K562 (cell line): Measurements from ENCODE around the gene FKBP2. TPM values are rescaled to one million over a fixed set of nuclear protein-coding genes. Genes with fewer than 3 reads are reported as not detected.

Experiments used
- ETV5 ChIP-seq: sonication (generic); formaldehyde crosslinking; IDR thresholded peaks from 2 replicates; pipeline ENCODE4 v1.4.0; 2020; ENCODE audit warnings: low read depth, mild to moderate bottlenecking, missing genetic modification reagents
- GABPA ChIP-seq: fragments of 200-800 bp; sonication (Bioruptor generic); conservative IDR thresholded peaks from 2 replicates; pipeline ENCODE4 v1.6.1; 2016; ENCODE audit warnings: low read depth, missing genetic modification characterization, missing compliant biosample characterization
- KAT8 ChIP-seq: fragments of 450-650 bp; IDR thresholded peaks from 2 replicates; pipeline ENCODE4 v1.6.1; 2016; ENCODE audit warnings: low read depth, mild to moderate bottlenecking
- KHSRP ChIP-seq: fragments of 450-650 bp; IDR thresholded peaks from 2 replicates; pipeline ENCODE4 v1.6.1; 2017
- LEF1 ChIP-seq: fragments of 450-650 bp; IDR thresholded peaks from 2 replicates; pipeline ENCODE4 v1.6.1; 2016; ENCODE audit warnings: mild to moderate bottlenecking
- NR1H2 ChIP-seq: sonication (generic); formaldehyde crosslinking; IDR thresholded peaks from 2 replicates; pipeline ENCODE4 v1.4.0; 2020; ENCODE audit warnings: mild to moderate bottlenecking, missing genetic modification reagents
- POLR2A ChIP-seq: fragments of 450-650 bp; conservative IDR thresholded peaks from 2 replicates; pipeline ENCODE4 v1.6.1; 2016
- PRMT5 ChIP-seq: sonication (generic); formaldehyde crosslinking; IDR thresholded peaks from 2 replicates; pipeline ENCODE4 v1.5.0; 2020; ENCODE audit warnings: missing genetic modification reagents
- SP2 ChIP-seq: IDR thresholded peaks from 2 replicates; pipeline ENCODE4 v1.6.1; 2011; ENCODE audit warnings: mild to moderate bottlenecking, low read depth, low read length, moderate library complexity; ENCODE audit not compliant: poor library complexity, severe bottlenecking; ENCODE audit errors: extremely low read depth
- THRAP3 ChIP-seq: fragments of 450-650 bp; IDR thresholded peaks from 2 replicates; pipeline ENCODE4 v1.6.1; 2016; ENCODE audit warnings: mild to moderate bottlenecking, inconsistent platforms, borderline replicate concordance
- ZBTB7A ChIP-seq: IDR thresholded peaks from 2 replicates; pipeline ENCODE4 v1.6.1; 2011; ENCODE audit warnings: low read depth, mild to moderate bottlenecking, low read length, moderate library complexity, borderline replicate concordance; ENCODE audit not compliant: control insufficient read depth
- ZNF282 ChIP-seq: sonication (generic); formaldehyde crosslinking; IDR thresholded peaks from 2 replicates; pipeline ENCODE4 v1.8.1; 2023; ENCODE audit warnings: missing genetic modification reagents
- polyA plus RNA-seq, 8 experiments: library from polyadenylated mRNA; depleted of rRNA in 4 of 8; stranded (reverse) in 5 of 8; unstranded in 3 of 8; fragments of >200 nt; fragmentation: Nextera tagmentation in 2 of 8; fragmentation: Illumina TruSeq in 1 of 8; extraction: Ambion mirVana in 2 of 8; extraction: Trizol in 1 of 8; gene quantifications; 2 replicates each; pipeline versions ENCODE4 v1.2.1 to v1.2.3, GENCODE V29; 2011 to 2014; ENCODE audit warnings: inconsistent platforms in 1 of 8, missing spikeins in 1 of 8
- total RNA-seq, 7 experiments: library from RNA; depleted of rRNA in 6 of 7; stranded (reverse); fragments of >200 nt in 6 of 7; fragmentation: Illumina TruSeq in 2 of 7; extraction: Trizol in 2 of 7; gene quantifications; 2 replicates each; pipeline versions ENCODE4 v1.2.1 to v1.2.3, GENCODE V29; 2011 to 2021; ENCODE audit warnings: low replicate concordance in 1 of 7
- TF ChIP-seq, protein P1 (sequence below), 2 experiments: IDR thresholded peaks; 2 replicates each; pipeline ENCODE4 v1.6.1; 2012; ENCODE audit warnings: improper control_type of control experiment in 2 of 2, low read depth in 2 of 2, low read length in 2 of 2, borderline replicate concordance in 1 of 2
- TF ChIP-seq, protein P2 (sequence below), 2 experiments: fragments of 150-350 bp in 1 of 2; IDR thresholded peaks; 2 replicates each; pipeline ENCODE4 v1.6.1; 2012 to 2016; ENCODE audit warnings: low read depth in 2 of 2, low read length in 2 of 2, mild to moderate bottlenecking in 1 of 2, moderate library complexity in 1 of 2
- TF ChIP-seq, protein P3 (sequence below): fragments of 450-650 bp; formaldehyde crosslinking; IDR thresholded peaks from 2 replicates; pipeline ENCODE4 v1.4.0; 2020; ENCODE audit warnings: mild to moderate bottlenecking, moderate library complexity
- TF ChIP-seq, protein P4 (sequence below): fragments of 250-450 bp; sonication (Bioruptor Pico); IDR thresholded peaks from 2 replicates; pipeline ENCODE4 v1.4.0; 2020; ENCODE audit warnings: mild to moderate bottlenecking
- TF ChIP-seq, protein P5 (sequence below): sonication (generic); IDR thresholded peaks from 2 replicates; pipeline ENCODE4 v1.6.1; 2016

FKBP2 gene
- total and polyA plus RNA-seq, 9 of the 15 experiments (the other 6 are each of a cell fraction or from before 2014, with no cell fraction given): 3.5 to 151 (median 58.1) TPM

DNA sequence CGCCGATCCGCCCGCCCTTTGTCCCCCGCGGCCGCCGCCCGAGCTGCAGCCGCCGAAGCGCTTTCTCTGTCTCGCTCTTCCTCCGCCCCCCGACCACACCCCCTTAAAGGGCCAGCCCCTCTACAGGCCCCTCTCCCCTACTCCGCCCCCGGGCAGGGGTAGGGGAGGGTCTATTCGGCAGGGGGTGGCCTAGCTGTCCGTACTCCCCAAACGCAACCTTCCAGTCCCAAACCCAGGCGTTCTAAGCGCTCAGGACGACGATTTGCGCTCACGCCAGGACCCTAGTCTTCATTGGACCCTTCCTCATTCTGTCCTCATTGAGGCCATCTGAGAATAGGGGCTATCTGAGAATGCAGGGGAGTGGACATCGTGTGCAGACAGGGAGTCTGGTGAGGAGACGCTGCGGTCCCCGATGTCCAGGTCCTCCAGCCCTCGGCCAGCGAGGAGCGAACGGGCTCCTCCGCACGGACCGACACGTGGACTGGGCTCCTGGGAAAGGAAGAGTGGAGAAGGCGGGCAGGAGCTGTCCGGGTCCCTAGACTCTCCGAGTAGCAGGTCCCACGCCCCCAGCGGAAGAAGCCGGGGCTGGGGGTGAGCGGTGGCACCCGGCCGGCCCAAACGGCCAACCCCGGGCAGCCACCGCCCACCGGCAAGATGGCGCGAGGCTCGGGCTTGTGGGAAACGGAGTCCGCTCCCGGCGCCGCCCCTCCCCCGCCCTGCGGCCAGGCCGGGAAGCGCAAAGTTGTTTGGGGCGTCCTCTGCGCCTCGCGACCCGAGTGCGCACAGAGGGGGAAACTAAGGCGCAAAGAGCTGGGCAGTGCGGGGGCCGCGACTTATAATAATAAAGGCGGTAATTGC is 6.2 kb downstream of the FKBP2 start, which contains the start of gene PPP1R14B (continued):
- TF ChIP-seq, protein P1, sequence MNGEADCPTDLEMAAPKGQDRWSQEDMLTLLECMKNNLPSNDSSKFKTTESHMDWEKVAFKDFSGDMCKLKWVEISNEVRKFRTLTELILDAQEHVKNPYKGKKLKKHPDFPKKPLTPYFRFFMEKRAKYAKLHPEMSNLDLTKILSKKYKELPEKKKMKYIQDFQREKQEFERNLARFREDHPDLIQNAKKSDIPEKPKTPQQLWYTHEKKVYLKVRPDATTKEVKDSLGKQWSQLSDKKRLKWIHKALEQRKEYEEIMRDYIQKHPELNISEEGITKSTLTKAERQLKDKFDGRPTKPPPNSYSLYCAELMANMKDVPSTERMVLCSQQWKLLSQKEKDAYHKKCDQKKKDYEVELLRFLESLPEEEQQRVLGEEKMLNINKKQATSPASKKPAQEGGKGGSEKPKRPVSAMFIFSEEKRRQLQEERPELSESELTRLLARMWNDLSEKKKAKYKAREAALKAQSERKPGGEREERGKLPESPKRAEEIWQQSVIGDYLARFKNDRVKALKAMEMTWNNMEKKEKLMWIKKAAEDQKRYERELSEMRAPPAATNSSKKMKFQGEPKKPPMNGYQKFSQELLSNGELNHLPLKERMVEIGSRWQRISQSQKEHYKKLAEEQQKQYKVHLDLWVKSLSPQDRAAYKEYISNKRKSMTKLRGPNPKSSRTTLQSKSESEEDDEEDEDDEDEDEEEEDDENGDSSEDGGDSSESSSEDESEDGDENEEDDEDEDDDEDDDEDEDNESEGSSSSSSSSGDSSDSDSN (IDR thresholded peaks at IDR 0.05; ENCODE audit: borderline replicate concordance in 1 of 2, low read depth in 2 of 2, low read length in 2 of 2): peak; percentile 69 to 73; a peak in 2 of 4 replicates
- peak; percentile 63; the same call in 1 of the 2 replicates for TF ChIP-seq ZNF282 (CRISPR knock-in tag)
- TF ChIP-seq, protein P2, sequence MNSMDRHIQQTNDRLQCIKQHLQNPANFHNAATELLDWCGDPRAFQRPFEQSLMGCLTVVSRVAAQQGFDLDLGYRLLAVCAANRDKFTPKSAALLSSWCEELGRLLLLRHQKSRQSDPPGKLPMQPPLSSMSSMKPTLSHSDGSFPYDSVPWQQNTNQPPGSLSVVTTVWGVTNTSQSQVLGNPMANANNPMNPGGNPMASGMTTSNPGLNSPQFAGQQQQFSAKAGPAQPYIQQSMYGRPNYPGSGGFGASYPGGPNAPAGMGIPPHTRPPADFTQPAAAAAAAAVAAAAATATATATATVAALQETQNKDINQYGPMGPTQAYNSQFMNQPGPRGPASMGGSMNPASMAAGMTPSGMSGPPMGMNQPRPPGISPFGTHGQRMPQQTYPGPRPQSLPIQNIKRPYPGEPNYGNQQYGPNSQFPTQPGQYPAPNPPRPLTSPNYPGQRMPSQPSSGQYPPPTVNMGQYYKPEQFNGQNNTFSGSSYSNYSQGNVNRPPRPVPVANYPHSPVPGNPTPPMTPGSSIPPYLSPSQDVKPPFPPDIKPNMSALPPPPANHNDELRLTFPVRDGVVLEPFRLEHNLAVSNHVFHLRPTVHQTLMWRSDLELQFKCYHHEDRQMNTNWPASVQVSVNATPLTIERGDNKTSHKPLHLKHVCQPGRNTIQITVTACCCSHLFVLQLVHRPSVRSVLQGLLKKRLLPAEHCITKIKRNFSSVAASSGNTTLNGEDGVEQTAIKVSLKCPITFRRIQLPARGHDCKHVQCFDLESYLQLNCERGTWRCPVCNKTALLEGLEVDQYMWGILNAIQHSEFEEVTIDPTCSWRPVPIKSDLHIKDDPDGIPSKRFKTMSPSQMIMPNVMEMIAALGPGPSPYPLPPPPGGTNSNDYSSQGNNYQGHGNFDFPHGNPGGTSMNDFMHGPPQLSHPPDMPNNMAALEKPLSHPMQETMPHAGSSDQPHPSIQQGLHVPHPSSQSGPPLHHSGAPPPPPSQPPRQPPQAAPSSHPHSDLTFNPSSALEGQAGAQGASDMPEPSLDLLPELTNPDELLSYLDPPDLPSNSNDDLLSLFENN (IDR thresholded peaks at IDR 0.05; ENCODE audit: low read depth in 2 of 2, low read length in 2 of 2): peak in 1 of 2 experiments; percentile 52; a peak in 2 of 4 replicates
- peak; percentile 38; the same call in 1 of the 2 replicates for TF ChIP-seq LEF1
- no peak for TF ChIP-seq KAT8
- no peak for TF ChIP-seq PRMT5 (CRISPR knock-in tag)
- TF ChIP-seq ETV5 (CRISPR knock-in tag): peak; percentile 59; the same call in 1 of the 2 replicates
- TF ChIP-seq, protein P3, sequence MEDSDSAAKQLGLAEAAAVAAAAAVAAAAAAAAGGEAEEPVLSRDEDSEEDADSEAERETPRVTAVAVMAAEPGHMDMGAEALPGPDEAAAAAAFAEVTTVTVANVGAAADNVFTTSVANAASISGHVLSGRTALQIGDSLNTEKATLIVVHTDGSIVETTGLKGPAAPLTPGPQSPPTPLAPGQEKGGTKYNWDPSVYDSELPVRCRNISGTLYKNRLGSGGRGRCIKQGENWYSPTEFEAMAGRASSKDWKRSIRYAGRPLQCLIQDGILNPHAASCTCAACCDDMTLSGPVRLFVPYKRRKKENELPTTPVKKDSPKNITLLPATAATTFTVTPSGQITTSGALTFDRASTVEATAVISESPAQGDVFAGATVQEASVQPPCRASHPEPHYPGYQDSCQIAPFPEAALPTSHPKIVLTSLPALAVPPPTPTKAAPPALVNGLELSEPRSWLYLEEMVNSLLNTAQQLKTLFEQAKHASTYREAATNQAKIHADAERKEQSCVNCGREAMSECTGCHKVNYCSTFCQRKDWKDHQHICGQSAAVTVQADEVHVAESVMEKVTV: no peak
- TF ChIP-seq POLR2A: peak; percentile 90
- TF ChIP-seq GABPA (tag): peak; percentile 78
- TF ChIP-seq, protein P4, sequence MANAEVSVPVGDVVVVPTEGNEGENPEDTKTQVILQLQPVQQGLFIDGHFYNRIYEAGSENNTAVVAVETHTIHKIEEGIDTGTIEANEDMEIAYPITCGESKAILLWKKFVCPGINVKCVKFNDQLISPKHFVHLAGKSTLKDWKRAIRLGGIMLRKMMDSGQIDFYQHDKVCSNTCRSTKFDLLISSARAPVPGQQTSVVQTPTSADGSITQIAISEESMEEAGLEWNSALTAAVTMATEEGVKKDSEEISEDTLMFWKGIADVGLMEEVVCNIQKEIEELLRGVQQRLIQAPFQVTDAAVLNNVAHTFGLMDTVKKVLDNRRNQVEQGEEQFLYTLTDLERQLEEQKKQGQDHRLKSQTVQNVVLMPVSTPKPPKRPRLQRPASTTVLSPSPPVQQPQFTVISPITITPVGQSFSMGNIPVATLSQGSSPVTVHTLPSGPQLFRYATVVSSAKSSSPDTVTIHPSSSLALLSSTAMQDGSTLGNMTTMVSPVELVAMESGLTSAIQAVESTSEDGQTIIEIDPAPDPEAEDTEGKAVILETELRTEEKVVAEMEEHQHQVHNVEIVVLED (CRISPR knock-in tag): 0 out of 2 replicates have a peak, but pooled peaks have one; percentile 28
- TF ChIP-seq NR1H2 (CRISPR knock-in tag): peak; percentile 65; the same call in 1 of the 2 replicates
- TF ChIP-seq SP2: peak; percentile 65
- TF ChIP-seq THRAP3: no peak
- TF ChIP-seq ZBTB7A: peak; percentile 83
- TF ChIP-seq, protein P5, sequence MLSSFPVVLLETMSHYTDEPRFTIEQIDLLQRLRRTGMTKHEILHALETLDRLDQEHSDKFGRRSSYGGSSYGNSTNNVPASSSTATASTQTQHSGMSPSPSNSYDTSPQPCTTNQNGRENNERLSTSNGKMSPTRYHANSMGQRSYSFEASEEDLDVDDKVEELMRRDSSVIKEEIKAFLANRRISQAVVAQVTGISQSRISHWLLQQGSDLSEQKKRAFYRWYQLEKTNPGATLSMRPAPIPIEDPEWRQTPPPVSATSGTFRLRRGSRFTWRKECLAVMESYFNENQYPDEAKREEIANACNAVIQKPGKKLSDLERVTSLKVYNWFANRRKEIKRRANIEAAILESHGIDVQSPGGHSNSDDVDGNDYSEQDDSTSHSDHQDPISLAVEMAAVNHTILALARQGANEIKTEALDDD: no peak
- TF ChIP-seq KHSRP: no peak
